ENCODE data around the gene RNF169. TPM values are rescaled to one million over a fixed set of nuclear protein-coding genes. Genes with fewer than 3 reads are reported as not detected.

The RNF169 gene
- total RNA-seq, 4 donors from 2014 or later: 15.2 to 27.3 (median 20.4) TPM

DNA sequence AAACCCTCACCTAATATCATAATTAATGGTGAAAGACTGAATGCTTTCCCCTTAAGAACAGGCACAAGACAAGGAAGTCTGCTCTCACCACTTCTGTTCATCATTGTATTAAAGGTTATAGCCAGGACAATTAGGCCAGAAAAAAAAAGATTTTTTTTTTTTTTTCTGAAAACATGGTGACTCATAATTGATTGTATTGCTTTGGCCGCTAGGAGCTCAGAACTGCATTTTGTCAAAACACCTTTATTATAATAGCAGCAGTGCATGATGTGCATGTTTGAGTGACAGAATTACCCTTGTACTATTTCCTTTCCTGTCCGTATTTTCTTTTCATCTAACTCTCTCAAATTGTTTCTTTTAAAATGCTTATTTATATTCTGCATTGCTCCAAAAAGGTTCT is 98.1 kb downstream of the RNF169 start:
- DNase-seq (ENCODE audit: low spot score) (no peak), ATAC-seq (ENCODE audit: low FRiP score) (no peak)
- TF ChIP-seq, protein P1, sequence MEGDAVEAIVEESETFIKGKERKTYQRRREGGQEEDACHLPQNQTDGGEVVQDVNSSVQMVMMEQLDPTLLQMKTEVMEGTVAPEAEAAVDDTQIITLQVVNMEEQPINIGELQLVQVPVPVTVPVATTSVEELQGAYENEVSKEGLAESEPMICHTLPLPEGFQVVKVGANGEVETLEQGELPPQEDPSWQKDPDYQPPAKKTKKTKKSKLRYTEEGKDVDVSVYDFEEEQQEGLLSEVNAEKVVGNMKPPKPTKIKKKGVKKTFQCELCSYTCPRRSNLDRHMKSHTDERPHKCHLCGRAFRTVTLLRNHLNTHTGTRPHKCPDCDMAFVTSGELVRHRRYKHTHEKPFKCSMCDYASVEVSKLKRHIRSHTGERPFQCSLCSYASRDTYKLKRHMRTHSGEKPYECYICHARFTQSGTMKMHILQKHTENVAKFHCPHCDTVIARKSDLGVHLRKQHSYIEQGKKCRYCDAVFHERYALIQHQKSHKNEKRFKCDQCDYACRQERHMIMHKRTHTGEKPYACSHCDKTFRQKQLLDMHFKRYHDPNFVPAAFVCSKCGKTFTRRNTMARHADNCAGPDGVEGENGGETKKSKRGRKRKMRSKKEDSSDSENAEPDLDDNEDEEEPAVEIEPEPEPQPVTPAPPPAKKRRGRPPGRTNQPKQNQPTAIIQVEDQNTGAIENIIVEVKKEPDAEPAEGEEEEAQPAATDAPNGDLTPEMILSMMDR (IDR thresholded peaks at IDR 0.05): no peak

GRCh38 chr11:74847395-74847794 is 98.7 kb downstream of the RNF169 start:
- ATAC-seq (ENCODE audit: low FRiP score) (no peak), DNase-seq (ENCODE audit: low spot score) (no peak)
- TF ChIP-seq, protein P1 (IDR thresholded peaks at IDR 0.05): no peak

DNA sequence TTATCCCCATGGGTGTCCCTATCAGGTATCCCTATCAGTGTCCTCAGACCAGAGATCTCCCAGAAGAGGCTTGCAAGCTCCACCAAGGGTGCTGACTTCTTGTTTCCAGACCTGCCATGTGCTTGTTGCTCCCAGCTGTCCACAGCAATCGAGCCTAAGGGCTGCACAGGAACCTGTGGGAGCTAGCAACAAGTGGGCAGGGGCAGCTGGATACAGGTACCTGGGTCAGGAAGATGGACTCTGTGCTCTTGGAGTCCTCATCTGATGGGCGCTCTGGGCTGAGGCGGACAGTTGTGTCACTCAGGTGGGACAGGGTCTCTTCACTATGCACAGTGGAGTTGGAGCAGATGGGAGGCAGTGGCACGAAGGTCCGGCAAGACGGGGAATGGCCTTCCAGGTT is 99.2 kb downstream of the RNF169 start:
- ATAC-seq (ENCODE audit: low FRiP score) (no peak), DNase-seq (ENCODE audit: low spot score) (no peak)
- TF ChIP-seq, protein P1 (IDR thresholded peaks at IDR 0.05): no peak

DNA sequence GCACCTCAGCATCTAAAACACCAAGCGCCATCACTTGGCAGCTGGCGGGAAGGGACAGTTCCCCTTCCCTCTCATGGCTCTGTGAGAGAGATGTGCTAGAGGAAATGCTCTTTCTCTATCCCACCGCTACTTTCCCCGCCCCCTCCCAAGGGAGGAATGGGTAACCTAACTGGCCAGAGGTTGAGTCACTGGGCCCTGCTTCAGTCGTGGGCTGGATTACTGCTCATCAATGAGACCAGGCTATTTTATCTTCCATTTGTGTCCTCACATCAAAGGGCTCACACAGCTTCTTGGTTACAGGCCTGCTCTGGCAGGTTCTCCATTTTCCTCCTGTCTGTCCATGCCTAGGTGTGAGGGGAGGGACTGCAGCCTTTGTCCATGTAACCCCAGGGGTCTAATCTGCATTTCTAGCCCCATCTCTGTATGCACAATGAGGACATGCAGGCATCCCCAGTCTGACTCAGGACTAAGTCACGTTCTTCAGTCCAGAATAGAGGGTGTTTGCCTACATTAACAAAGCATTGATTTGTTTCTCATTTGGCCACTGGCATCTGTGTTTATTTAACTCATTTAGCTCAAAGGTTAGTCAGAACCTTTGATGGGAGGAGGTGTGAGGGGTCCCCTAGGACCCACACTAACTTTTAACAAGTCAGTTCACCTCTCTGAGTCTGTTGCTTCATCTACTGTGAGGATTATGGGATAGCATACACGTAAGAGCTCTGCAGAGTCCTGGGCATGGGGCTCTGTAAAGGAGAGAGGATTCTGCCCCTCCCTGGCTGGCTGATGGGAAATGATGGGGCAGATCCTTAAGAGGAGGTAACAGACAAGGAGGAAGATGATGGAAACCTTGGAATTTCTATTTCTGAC is 101.1 kb downstream of the RNF169 start:
- no peak for ATAC-seq (ENCODE audit: low FRiP score)
- no peak for DNase-seq (ENCODE audit: low spot score)
- TF ChIP-seq, protein P1 (IDR thresholded peaks at IDR 0.05): no peak

GRCh38 chr11:74853223-74853622 is 104.6 kb downstream of the RNF169 start:
- DNase-seq (ENCODE audit: low spot score): no peak
- TF ChIP-seq, protein P1 (IDR thresholded peaks at IDR 0.05): no peak
- no peak for ATAC-seq (ENCODE audit: low FRiP score)

GRCh38 chr11:74860743-74861142 is 112.1 kb downstream of the RNF169 start:
- ATAC-seq (ENCODE audit: low FRiP score): no peak
- DNase-seq (ENCODE audit: low spot score): no peak
- TF ChIP-seq, protein P1 (IDR thresholded peaks at IDR 0.05): no peak

- TF ChIP-seq, protein P1 (IDR thresholded peaks at IDR 0.05): no peak
- no peak for ATAC-seq (ENCODE audit: low FRiP score)
- DNase-seq (ENCODE audit: low spot score): no peak
Measured at GRCh38 chr11:74863410-74863809, 114.8 kb downstream of the RNF169 start.
